ENCODE measurements around the gene BOD1.

DNA sequence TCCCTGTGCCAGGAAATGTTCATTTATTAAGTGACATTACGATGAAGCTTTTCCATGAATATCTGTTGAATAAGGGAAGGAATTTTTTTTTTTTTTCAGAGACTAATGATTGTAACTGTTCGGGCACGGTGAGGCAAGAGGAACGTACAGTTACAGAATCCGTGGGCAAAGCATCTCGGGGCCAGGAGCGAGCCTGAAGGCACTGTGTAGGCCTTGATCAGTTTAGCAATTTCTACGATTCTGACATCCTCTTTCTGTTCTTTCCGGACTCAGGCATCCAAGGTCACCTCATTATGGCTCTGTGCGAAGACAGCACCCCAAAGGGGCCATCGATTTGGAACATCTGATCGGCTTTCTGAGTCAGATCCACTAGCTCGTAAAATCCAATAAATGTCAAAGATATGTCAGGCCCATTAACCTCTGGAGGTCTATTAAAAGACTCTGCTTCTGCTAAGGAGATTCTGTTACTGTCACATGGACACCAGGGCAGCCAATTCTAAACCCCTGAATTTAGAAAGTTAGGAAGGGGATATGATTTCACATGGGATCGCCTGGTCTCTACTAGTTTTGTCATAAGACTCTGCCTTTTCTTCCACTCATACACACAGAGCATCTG is 41.4 kb upstream of the BOD1 start:
- TF ChIP-seq, protein P1, sequence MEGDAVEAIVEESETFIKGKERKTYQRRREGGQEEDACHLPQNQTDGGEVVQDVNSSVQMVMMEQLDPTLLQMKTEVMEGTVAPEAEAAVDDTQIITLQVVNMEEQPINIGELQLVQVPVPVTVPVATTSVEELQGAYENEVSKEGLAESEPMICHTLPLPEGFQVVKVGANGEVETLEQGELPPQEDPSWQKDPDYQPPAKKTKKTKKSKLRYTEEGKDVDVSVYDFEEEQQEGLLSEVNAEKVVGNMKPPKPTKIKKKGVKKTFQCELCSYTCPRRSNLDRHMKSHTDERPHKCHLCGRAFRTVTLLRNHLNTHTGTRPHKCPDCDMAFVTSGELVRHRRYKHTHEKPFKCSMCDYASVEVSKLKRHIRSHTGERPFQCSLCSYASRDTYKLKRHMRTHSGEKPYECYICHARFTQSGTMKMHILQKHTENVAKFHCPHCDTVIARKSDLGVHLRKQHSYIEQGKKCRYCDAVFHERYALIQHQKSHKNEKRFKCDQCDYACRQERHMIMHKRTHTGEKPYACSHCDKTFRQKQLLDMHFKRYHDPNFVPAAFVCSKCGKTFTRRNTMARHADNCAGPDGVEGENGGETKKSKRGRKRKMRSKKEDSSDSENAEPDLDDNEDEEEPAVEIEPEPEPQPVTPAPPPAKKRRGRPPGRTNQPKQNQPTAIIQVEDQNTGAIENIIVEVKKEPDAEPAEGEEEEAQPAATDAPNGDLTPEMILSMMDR (IDR thresholded peaks at IDR 0.05; ENCODE audit: low read depth, low read length, poor library complexity, severe bottlenecking), result no peak
- no peak for TF ChIP-seq EZH2phosphoT487 (IDR thresholded peaks at IDR 0.05; ENCODE audit: borderline replicate concordance, low read length)
